Measurements from ENCODE around the gene KCTD1.

Gene KCTD1

GRCh38 chr18:26417190-26417589 lies 131.2 kb downstream of the KCTD1 start:
- TF ChIP-seq, protein P1, sequence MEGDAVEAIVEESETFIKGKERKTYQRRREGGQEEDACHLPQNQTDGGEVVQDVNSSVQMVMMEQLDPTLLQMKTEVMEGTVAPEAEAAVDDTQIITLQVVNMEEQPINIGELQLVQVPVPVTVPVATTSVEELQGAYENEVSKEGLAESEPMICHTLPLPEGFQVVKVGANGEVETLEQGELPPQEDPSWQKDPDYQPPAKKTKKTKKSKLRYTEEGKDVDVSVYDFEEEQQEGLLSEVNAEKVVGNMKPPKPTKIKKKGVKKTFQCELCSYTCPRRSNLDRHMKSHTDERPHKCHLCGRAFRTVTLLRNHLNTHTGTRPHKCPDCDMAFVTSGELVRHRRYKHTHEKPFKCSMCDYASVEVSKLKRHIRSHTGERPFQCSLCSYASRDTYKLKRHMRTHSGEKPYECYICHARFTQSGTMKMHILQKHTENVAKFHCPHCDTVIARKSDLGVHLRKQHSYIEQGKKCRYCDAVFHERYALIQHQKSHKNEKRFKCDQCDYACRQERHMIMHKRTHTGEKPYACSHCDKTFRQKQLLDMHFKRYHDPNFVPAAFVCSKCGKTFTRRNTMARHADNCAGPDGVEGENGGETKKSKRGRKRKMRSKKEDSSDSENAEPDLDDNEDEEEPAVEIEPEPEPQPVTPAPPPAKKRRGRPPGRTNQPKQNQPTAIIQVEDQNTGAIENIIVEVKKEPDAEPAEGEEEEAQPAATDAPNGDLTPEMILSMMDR (conservative IDR thresholded peaks at IDR 0.05; ENCODE audit: low read depth, low read length), result no peak
- H3K4me3 ChIP-seq (ENCODE audit: low read length), result no peak overlapping the region
- DNase-seq (ENCODE audit: low read depth), result no peak

DNA sequence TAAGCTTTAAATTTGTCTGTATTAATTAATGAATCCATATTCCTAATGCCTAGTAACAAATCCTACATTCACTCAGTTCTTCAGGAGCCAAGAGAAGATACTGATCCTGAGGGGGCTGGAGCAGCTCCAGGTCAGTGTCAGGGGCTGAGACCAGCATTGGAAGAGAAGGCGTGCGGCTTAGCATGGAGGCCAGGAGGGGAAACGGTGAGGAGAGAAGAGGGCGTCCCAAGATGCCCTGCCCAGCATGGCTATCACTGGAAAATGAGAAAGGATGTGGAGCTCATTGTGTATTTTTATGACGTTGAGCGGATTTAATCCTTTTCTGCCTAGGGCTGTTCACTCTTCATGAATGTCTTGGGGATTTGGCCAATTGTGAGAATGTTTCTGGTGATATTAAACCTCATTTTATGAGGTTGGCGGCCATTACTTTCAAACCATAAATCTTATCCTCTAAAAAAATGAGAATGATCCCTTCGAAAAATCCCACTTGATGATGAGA lies 131.7 kb downstream of the KCTD1 start:
- no peak for DNase-seq (ENCODE audit: low read depth)
- no peak overlapping the region for H3K4me3 ChIP-seq (ENCODE audit: low read length)
- TF ChIP-seq, protein P1 (conservative IDR thresholded peaks at IDR 0.05; ENCODE audit: low read depth, low read length), result no peak

- DNase-seq (ENCODE audit: low read depth), result no peak
- no peak overlapping the region for H3K4me3 ChIP-seq (ENCODE audit: low read length)
- TF ChIP-seq, protein P1 (conservative IDR thresholded peaks at IDR 0.05; ENCODE audit: low read depth, low read length), result no peak
Observed at GRCh38 chr18:26415631-26416030, 132.7 kb downstream of the KCTD1 start.

DNA sequence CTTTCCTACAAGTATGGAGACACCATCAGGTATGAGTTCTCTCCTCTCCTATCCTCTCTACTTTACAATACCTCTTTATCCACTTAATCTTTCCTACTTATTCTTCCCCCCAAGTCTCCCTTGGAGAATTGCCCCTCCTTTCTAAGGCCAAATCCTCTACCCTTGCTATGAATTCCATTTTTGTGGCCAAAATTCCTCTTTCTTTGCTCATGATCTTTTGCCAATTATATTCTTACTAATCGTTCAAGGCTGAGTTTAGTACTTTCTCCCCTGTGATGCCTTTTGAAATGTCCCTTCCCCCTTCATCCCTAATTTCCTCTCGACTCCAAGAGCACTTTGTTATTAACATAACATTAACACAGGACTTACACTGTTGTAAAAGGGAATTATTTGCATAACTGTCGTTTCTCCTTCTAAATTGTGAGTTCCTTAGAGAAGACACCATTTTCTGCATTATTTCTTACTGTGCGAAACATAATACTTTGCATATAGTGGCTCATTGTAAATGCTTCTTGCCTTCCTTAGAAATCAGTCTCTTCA lies 133.4 kb downstream of the KCTD1 start:
- H3K4me3 ChIP-seq (ENCODE audit: low read length), result no peak overlapping the region
- TF ChIP-seq, protein P1 (conservative IDR thresholded peaks at IDR 0.05; ENCODE audit: low read depth, low read length), result no peak
- no peak for DNase-seq (ENCODE audit: low read depth)

- DNase-seq (ENCODE audit: low read depth), result no peak
- TF ChIP-seq, protein P1 (conservative IDR thresholded peaks at IDR 0.05; ENCODE audit: low read depth, low read length), result no peak
- no peak overlapping the region for H3K4me3 ChIP-seq (ENCODE audit: low read length)
Observed at GRCh38 chr18:26409091-26409490, 139.3 kb downstream of the KCTD1 start.

DNA sequence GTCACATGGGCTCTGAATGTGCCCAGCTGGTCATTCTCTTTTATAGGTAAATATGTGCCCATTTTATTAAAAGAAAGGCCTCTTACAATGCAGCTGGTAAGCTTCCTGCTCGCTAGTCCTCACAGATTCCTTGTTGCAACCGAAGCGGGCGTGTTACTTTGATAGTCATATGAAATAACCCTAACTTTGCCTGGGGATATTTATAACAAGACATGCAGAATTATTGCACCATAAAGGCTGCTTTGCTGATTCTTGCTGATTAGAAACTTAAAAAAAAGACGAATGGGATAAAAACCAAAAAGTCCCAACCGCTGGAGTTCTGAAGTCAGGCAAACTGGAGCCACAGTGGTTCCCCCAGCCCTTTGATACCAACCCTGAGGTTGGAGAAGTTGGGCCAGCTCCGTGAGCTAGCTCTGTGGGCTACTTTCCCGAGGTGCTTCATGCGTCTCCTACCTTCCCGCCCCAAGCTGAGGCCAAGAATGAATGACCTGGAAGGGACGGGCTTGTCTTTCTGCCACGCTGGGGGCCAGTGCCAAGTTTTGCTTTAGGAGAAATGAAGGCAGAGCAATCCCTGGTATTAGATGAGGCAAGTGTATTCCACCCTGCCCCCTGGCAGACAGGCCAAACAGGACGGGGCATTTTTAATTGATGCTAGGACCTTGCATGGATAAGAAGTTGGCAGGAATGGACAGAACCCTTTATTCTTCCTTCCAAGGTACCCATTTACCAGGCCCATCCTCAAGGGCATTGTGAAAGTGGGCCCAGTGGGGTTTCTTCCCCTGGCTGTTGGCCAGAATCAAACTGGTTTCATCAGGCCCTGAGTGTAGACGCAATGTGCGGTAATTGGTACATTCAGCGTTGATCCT lies 140.4 kb downstream of the KCTD1 start:
- TF ChIP-seq, protein P1 (conservative IDR thresholded peaks at IDR 0.05; ENCODE audit: low read depth, low read length), result no peak
- H3K4me3 ChIP-seq (ENCODE audit: low read length), result no peak overlapping the region
- no peak for DNase-seq (ENCODE audit: low read depth)
